NB4 (cell line): ENCODE measurements around the gene ARHGAP4.

Experiments used
- DNase-seq: peaks from one replicate; pipeline ENCODE4 v3.0.0; 2010; ENCODE audit warnings: low read depth
- H3K4me3 ChIP-seq: one replicate; pipeline ENCODE4 v1.5.1; 2011; ENCODE audit warnings: mild to moderate bottlenecking, low read depth, low read length, moderate library complexity
- MAX ChIP-seq: IDR thresholded peaks from 2 replicates; pipeline ENCODE4 v1.6.1; 2011; ENCODE audit warnings: low read depth, low read length
- MYC ChIP-seq: IDR thresholded peaks from 2 replicates; pipeline ENCODE4 v1.6.1; 2011; ENCODE audit warnings: low read depth, low read length
- POLR2A ChIP-seq: IDR thresholded peaks from 2 replicates; pipeline ENCODE4 v1.6.1; 2011; ENCODE audit warnings: mild to moderate bottlenecking; ENCODE audit not compliant: insufficient read length; ENCODE audit errors: extremely low read depth
- TF ChIP-seq, protein P1 (sequence below): IDR thresholded peaks from one replicate; pipeline ENCODE4 v1.5.1; 2012; ENCODE audit warnings: low read depth, low read length

ARHGAP4 gene

GRCh38 chrX:153931151-153931550 lies 5.1 kb upstream of the ARHGAP4 start:
- TF ChIP-seq MAX (no peak), POLR2A (no peak), MYC (no peak)
- TF ChIP-seq, protein P1, sequence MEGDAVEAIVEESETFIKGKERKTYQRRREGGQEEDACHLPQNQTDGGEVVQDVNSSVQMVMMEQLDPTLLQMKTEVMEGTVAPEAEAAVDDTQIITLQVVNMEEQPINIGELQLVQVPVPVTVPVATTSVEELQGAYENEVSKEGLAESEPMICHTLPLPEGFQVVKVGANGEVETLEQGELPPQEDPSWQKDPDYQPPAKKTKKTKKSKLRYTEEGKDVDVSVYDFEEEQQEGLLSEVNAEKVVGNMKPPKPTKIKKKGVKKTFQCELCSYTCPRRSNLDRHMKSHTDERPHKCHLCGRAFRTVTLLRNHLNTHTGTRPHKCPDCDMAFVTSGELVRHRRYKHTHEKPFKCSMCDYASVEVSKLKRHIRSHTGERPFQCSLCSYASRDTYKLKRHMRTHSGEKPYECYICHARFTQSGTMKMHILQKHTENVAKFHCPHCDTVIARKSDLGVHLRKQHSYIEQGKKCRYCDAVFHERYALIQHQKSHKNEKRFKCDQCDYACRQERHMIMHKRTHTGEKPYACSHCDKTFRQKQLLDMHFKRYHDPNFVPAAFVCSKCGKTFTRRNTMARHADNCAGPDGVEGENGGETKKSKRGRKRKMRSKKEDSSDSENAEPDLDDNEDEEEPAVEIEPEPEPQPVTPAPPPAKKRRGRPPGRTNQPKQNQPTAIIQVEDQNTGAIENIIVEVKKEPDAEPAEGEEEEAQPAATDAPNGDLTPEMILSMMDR, result no peak
- no peak overlapping the region for H3K4me3 ChIP-seq
- DNase-seq, result no peak

DNA sequence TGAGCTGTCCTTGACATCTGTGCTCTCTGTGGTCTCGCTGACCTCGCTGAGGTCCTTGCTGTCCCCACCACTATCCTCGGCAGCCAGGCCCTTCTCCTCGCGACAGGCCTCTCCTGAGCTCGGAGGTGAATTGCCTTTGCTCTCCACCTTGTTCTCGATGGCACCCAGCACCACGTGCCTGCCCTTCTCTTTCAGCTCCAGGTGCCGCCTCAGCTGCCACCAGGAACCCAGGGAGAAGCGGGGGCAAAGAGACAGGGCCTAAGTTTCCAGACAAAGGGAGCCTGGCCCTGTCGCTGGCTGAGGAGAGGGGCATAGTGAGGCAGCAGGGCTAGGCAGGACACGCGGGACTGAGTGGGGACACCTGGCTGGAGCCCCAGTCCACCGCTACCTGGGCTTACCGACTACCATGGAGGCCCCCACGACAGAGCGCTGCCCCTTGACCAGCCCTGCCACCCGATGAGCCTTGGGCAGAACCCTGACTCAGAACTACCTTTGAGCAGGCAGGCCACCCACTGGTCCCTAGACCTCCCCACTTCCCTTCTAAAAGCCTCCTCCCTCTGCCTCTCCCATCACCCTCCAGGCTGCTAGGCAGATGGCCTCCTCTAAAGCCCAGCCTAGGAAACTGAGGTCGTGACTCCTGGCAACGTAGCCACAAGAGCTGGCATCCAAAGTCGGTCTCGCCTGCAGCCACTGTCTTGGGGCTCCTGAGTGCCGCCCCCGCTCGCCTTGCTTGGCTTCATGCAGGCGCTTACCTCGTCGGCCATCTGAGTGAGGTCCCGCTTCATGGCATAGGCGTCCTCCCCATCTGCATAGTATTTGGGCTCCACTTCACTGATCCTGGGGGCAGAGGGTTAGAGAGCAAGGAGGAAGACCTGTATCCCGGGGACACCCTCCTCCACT lies 4.2 kb upstream of the ARHGAP4 start:
- TF ChIP-seq POLR2A, result no peak
- no peak for TF ChIP-seq MYC
- DNase-seq, result no peak
- no peak overlapping the region for H3K4me3 ChIP-seq

DNA sequence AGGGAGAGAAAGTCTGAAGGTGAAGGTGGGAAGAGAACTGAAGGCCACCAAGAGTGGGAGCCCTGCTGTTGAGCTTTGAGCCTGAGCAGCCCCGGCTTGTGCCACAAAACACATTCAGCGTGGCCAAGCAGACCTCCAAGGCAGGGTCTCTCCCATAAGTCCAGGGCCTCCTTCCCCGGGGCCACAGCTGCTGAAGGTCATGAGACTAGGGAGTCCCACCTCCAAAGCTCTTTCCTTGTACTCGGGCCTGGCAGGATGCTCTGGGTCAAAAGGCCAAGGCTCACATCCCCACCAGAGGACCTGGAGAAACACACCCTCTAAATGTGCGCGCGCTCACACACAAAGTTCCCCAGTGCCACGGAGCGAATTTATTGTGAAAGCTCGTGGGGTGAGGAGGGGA lies 3.5 kb upstream of the ARHGAP4 start:
- no peak for DNase-seq
- TF ChIP-seq MAX (no peak), POLR2A (no peak), MYC (no peak)
- TF ChIP-seq, protein P1, result no peak
- peak overlapping the region; percentile 22 for H3K4me3 ChIP-seq

GRCh38 chrX:153928846-153929245 lies 2.8 kb upstream of the ARHGAP4 start:
- H3K4me3 ChIP-seq, result peak overlapping the region; percentile 22
- TF ChIP-seq, protein P1, result no peak
- TF ChIP-seq POLR2A (no peak), MAX (no peak), MYC (no peak)
- no peak for DNase-seq

DNA sequence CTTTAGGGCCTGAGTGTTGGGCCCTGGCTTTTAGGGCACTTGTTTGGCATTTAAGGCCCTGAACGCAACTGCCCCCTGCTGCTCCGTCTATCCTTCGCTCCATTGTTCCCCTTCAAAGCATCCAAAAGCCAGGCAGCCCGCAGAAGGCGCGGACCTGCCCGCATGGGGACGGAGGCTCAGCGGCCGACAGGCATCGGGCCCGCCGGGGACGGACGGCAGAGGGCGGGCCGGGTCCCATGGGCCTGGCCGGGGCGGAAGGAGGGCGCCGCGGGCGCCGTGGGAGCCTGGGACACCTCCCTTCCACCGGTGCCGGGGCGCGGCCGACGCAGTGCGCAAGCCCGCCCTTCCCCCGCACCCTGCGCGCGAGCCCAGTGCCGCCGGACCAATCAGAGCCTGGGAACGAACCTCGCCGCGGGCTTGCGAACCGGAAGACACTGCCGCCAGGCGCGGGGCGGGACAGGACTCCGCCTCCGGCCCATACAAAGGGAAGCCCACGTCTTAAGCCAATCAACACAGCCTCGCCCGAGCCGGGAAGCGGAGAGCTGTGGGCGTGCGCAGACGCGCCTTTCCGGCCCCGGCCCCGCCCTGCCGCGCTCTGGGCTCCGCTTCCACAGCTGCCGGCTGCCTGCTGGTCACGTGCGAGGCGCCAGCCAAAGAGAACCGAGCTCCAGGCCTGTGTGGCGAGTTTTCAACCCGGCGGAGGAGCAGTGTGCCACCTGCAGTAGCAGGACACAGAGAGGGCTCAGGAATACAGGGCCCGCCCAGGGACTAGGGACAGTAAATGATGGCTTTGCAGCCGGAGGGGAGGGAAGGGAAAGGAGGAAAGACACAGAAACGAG lies 2.1 kb upstream of the ARHGAP4 start:
- DNase-seq, result peak; percentile 98
- peak overlapping the region; percentile 69 for H3K4me3 ChIP-seq
- TF ChIP-seq MYC (peak; percentile 42), MAX (peak; percentile 94), POLR2A (peak; percentile 46)
- TF ChIP-seq, protein P1, result no peak

DNA sequence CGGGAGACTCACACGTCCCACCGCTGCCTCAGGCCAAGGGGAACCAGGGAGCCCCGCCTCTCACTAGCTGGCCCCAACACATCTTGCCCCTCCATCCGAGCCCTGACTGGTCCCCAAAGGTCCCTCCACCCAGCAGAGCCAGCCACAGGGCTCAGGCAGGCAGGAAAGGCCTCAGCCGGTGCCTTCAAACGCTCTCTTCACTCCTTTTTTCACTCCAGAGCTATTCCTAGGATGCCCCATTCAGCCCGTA lies 1.5 kb upstream of the ARHGAP4 start:
- TF ChIP-seq MAX (no peak), POLR2A (no peak), MYC (no peak)
- TF ChIP-seq, protein P1, result no peak
- DNase-seq, result no peak
- H3K4me3 ChIP-seq, result peak overlapping the region; percentile 69
